Kidney (tissue), 14 donors: ENCODE data around the gene HAO2. TPM values are rescaled to one million over a fixed set of nuclear protein-coding genes. Genes with fewer than 3 reads are reported as not detected.

Experiments
- DNase-seq, 5 donors: peaks; one replicate each; pipeline ENCODE4 v3.0.0-alpha.2; 2013 to 2020
- FAIRE-seq: peaks from 2 replicates; lab custom pipeline; 2012; peaks lifted over from hg19 to GRCh38; lab: Jason Lieb, UNC
- H3K27ac ChIP-seq, 2 donors: one replicate each; pipeline ENCODE4 v1.7.0; 2013; ENCODE audit warnings: low read depth in 2 of 2, low read length in 2 of 2, inconsistent platforms in 1 of 2
- H3K27me3 ChIP-seq: one replicate; pipeline ENCODE4 v1.7.1; 2013; ENCODE audit warnings: low read length, inconsistent platforms; ENCODE audit not compliant: control insufficient read depth, insufficient read depth
- H3K36me3 ChIP-seq, 3 donors: one replicate each; pipeline versions ENCODE4 v1.7.0 to v1.7.1; 2013; ENCODE audit warnings: low read length in 3 of 3, control low read depth in 1 of 3, inconsistent platforms in 1 of 3; ENCODE audit not compliant: insufficient read depth in 3 of 3, control insufficient read depth in 2 of 3
- H3K4me1 ChIP-seq, 3 donors: one replicate each; pipeline versions ENCODE4 v1.7.0 to v1.7.1; 2013; ENCODE audit warnings: low read length in 3 of 3, inconsistent platforms in 1 of 3, low read depth in 1 of 3; ENCODE audit not compliant: control insufficient read depth in 2 of 3, insufficient read depth in 2 of 3
- H3K4me3 ChIP-seq, 3 donors: one replicate each; pipeline versions ENCODE4 v1.7.0 to v1.8.1; 2013; ENCODE audit warnings: low read length in 3 of 3, control low read depth in 1 of 3, inconsistent platforms in 1 of 3
- H3K9ac ChIP-seq, 3 donors: one replicate each; pipeline versions ENCODE4 v1.7.0 to v1.7.1; 2013; ENCODE audit warnings: low read length in 3 of 3, control low read depth in 1 of 3, inconsistent platforms in 1 of 3
- H3K9me3 ChIP-seq, 3 donors: one replicate each; pipeline versions ENCODE4 v1.7.0 to v1.7.1; 2013; ENCODE audit warnings: low read length in 3 of 3, control low read depth in 1 of 3, inconsistent platforms in 1 of 3; ENCODE audit not compliant: control insufficient read depth in 2 of 3, insufficient read depth in 1 of 3
- intact Hi-C: fragments of 100-400 bp; cut with DNase I; formaldehyde crosslinking; loops from one replicate; pipeline ENCODE4 v1.11.1; 2022
- polyA plus RNA-seq: library from polyadenylated mRNA; stranded (reverse); fragments of 350-450 nt; fragmentation: Illumina TruSeq; extraction: RNeasy Lipid Tissue Mini Kit (QIAGEN cat#74804); gene quantifications from one replicate; pipeline ENCODE4 v1.2.3, GENCODE V29; 2014; ENCODE audit warnings: low read depth, low replicate concordance; ENCODE audit not compliant: insufficient read depth
- total RNA-seq: library from RNA; stranded (reverse); fragmentation: NEBNext Ultra II Directional; extraction: Animal tissue kit (Norgen Biotek cat#: 25700); gene quantifications from one replicate; pipeline ENCODE4 v1.2.1, GENCODE V29; 2021
- TF ChIP-seq, protein P1 (sequence below): IDR thresholded peaks from 3 replicates; pipeline ENCODE4 v1.5.1; 2012; ENCODE audit warnings: mild to moderate bottlenecking, moderate library complexity, borderline replicate concordance; ENCODE audit not compliant: insufficient read depth; ENCODE audit errors: extremely low read depth
- donor health status: control.
- donor health status: control.
- donor health status: control.
- donor health status: control.
- donor health status: control.
- donor health status: DM: yes; HTN: yes; CAD: no.
- donor health status: Normal renal cell carcinoma (clear cell type).

Gene HAO2
- total and polyA plus RNA-seq, 2 donors from 2014 or later: 1.9 to 183 TPM

DNA sequence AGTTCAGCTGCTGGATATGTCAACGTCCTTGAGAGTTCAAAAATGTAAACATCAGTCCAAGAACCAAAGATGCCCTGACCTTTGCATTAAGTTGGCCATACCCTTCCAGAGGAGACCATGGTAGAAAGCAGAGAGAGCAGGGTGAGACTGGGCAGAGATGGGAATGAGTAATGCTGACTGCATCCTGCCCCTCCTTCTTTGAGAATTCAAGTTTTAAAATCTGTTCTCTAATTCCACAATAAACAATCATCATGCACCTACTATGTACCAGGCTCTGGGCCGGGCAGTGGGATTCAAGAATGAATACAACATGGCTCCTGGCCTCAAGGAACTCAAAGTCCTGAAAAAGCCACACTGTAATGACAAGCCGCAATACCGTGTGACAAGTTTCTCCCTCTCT is 3.9 kb upstream of the HAO2 start:
- TF ChIP-seq, protein P1, sequence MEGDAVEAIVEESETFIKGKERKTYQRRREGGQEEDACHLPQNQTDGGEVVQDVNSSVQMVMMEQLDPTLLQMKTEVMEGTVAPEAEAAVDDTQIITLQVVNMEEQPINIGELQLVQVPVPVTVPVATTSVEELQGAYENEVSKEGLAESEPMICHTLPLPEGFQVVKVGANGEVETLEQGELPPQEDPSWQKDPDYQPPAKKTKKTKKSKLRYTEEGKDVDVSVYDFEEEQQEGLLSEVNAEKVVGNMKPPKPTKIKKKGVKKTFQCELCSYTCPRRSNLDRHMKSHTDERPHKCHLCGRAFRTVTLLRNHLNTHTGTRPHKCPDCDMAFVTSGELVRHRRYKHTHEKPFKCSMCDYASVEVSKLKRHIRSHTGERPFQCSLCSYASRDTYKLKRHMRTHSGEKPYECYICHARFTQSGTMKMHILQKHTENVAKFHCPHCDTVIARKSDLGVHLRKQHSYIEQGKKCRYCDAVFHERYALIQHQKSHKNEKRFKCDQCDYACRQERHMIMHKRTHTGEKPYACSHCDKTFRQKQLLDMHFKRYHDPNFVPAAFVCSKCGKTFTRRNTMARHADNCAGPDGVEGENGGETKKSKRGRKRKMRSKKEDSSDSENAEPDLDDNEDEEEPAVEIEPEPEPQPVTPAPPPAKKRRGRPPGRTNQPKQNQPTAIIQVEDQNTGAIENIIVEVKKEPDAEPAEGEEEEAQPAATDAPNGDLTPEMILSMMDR: no peak
- no peak overlapping the region for H3K27ac ChIP-seq
- DNase-seq (no peak), FAIRE-seq (no peak)
- no peaks in the 10 kb centered on the region for H3K27me3 ChIP-seq
- no peaks in the 10 kb centered on the region for H3K36me3 ChIP-seq
- peaks cover 0 to 12% (median 3%) of the 10 kb centered on the region in 3 donors for H3K4me1 ChIP-seq
- no peak overlapping the region for H3K4me3 ChIP-seq
- H3K9ac ChIP-seq: no peak overlapping the region
- H3K9me3 ChIP-seq: no peaks in the 10 kb centered on the region
- intact Hi-C loops: no loop called here

- FAIRE-seq: no peak
- H3K9me3 ChIP-seq: no peaks in the 10 kb centered on the region
- H3K27ac ChIP-seq: no peak overlapping the region
- no peaks in the 10 kb centered on the region for H3K27me3 ChIP-seq
- H3K9ac ChIP-seq: no peak overlapping the region
- peaks cover 0 to 12% (median 3%) of the 10 kb centered on the region in 3 donors for H3K4me1 ChIP-seq
- intact Hi-C loops: no loop called here
- peak overlapping the region in 1 of 3 donors; percentile 9 for H3K4me3 ChIP-seq
- DNase-seq: no peak
- no peaks in the 10 kb centered on the region for H3K36me3 ChIP-seq
- TF ChIP-seq, protein P1: no peak
Measured at GRCh38 chr1:119366424-119366823, 2.2 kb upstream of the HAO2 start.

- DNase-seq: peak in 2 of 5 donors; percentile 60 to 66
- Histone ChIP-seq H3K36me3 (no peaks in the 10 kb centered on the region), H3K4me3 (peak overlapping the region in 1 of 3 donors; percentile 22), H3K9ac (no peak overlapping the region), H3K27me3 (no peaks in the 10 kb centered on the region), H3K4me1 (peaks cover 0 to 12% (median 3%) of the 10 kb centered on the region in 3 donors), H3K27ac (peak overlapping the region in 1 of 2 donors; percentile 26), H3K9me3 (no peaks in the 10 kb centered on the region)
- intact Hi-C loops: no loop called here
- no peak for FAIRE-seq
- TF ChIP-seq, protein P1: peak; percentile 98
Measured at GRCh38 chr1:119367432-119368124, 1.0 kb upstream of the HAO2 start.
